Measurements from ENCODE around the gene MSRB1. TPM values are rescaled to one million over a fixed set of nuclear protein-coding genes. Genes with fewer than 3 reads are reported as not detected.

Gene MSRB1
- total and polyA plus RNA-seq, 7 donors = 44.2 to 83.4 (median 59.5) TPM

DNA sequence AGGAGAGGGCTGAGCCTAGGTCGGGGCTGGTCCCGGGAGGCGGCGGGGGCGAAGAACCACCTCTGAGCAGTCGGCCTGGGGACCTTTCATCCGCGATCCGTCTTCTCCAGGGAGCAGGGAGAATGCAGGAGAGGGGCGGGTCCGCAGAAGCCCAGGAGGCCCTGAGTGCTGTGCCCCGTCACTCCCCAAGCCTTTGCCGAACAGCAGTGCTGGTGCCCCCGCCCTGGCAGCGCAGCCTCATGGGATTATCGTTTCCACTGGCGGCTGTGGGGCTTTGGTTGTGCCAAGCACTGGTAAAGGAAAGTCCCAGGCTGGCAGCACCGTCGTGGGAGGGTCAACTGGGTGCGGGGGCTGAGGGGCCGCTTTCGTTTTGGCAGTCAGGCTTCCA is 29.5 kb upstream of the MSRB1 start:
- peak in 2 of 4 donors; percentile 2 to 8 for ATAC-seq
- peak overlapping the region; percentile 98 for H3K27ac ChIP-seq
- H3K4me3 ChIP-seq = peak overlapping the region; percentile 100
- TF ChIP-seq, protein P1, sequence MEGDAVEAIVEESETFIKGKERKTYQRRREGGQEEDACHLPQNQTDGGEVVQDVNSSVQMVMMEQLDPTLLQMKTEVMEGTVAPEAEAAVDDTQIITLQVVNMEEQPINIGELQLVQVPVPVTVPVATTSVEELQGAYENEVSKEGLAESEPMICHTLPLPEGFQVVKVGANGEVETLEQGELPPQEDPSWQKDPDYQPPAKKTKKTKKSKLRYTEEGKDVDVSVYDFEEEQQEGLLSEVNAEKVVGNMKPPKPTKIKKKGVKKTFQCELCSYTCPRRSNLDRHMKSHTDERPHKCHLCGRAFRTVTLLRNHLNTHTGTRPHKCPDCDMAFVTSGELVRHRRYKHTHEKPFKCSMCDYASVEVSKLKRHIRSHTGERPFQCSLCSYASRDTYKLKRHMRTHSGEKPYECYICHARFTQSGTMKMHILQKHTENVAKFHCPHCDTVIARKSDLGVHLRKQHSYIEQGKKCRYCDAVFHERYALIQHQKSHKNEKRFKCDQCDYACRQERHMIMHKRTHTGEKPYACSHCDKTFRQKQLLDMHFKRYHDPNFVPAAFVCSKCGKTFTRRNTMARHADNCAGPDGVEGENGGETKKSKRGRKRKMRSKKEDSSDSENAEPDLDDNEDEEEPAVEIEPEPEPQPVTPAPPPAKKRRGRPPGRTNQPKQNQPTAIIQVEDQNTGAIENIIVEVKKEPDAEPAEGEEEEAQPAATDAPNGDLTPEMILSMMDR (IDR thresholded peaks at IDR 0.05) = no peak
- H3K36me3 ChIP-seq (ENCODE audit: insufficient read depth in 1 of 2, low read depth in 1 of 2) = peaks cover 3 to 35% of the 10 kb centered on the region in 2 donors
- 1 to 2% (median 1%) methylated on average over 16 to 22 of the region's 22 CpGs for WGBS, 3 donors
- no peaks in the 10 kb centered on the region for H3K27me3 ChIP-seq (ENCODE audit: insufficient read depth in 3 of 3, low read length in 2 of 3)
- no peak for DNase-seq
- H3K9me3 ChIP-seq = no peaks in the 10 kb centered on the region
- peaks cover 20% of the 10 kb centered on the region for H3K4me1 ChIP-seq
- intact Hi-C loops (cut with DNase I) = loop anchor here in 1 of 2 donors (1.0 kb wide), 1 partner anchor 14 kb away; no protein-coding TSS in a partner anchor

DNA sequence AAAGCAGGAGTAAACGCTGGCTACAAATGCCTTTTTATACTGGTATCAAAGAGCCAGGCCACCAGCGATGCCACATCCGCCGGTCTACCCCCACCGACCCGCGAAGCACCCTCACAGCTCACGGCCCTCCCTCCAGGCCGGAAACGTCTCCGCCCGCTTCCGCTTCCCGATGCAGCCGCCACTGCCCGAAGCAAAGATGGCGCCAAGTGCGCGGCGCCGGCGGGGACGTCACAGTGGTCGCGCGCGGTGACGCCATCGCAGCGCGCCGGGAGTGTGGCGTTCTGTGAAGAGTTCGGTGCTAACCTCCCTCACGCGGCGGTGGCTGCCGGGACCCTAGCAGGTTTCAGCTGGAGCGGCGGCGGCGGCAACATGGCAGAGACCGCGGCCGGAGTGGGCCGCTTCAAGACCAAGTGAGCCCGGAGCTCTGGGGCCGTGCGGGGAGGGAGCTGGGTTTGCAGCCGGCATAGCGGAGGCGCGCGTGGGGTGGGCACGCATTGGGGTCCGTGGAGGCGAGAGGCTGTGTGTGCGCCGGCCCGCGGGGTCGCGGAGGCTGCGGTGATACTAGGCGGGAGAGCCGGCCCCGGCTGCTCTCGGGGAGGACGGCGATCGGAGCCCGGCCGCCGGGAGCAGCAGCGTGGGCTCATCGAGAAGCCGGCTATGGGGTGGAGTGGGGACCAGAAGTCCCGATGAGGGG is 28.9 kb upstream of the MSRB1 start, which contains the start of gene TBL3:
TSS of gene TBL3 (plus strand) at position 258 of the 694 bp plus-strand sequence. CDS start at position 370, 112 bp downstream.
- Histone ChIP-seq H3K27me3 (ENCODE audit: insufficient read depth in 3 of 3, low read length in 2 of 3) (no peaks in the 10 kb centered on the region), H3K9me3 (no peaks in the 10 kb centered on the region), H3K27ac (peak within 1 kb of the TSS; percentile 98), H3K36me3 (ENCODE audit: insufficient read depth in 1 of 2, low read depth in 1 of 2) (peaks cover 3 to 30% of the 10 kb centered on the region in 2 donors), H3K4me1 (peaks cover 20% of the 10 kb centered on the region), H3K4me3 (peak within 1 kb of the TSS; percentile 100)
- peak; percentile 94 to 97 (median 94) for ATAC-seq
- WGBS, 3 donors = 0% methylated on average over 55 to 78 of the region's 78 CpGs
- TF ChIP-seq, protein P1 (IDR thresholded peaks at IDR 0.05) = no peak
- DNase-seq = peak; percentile 94 to 97
- intact Hi-C loops (cut with DNase I) = loop anchor here in 1 of 2 donors (1.0 kb wide), 1 partner anchor 14 kb away; no protein-coding TSS in a partner anchor

DNA sequence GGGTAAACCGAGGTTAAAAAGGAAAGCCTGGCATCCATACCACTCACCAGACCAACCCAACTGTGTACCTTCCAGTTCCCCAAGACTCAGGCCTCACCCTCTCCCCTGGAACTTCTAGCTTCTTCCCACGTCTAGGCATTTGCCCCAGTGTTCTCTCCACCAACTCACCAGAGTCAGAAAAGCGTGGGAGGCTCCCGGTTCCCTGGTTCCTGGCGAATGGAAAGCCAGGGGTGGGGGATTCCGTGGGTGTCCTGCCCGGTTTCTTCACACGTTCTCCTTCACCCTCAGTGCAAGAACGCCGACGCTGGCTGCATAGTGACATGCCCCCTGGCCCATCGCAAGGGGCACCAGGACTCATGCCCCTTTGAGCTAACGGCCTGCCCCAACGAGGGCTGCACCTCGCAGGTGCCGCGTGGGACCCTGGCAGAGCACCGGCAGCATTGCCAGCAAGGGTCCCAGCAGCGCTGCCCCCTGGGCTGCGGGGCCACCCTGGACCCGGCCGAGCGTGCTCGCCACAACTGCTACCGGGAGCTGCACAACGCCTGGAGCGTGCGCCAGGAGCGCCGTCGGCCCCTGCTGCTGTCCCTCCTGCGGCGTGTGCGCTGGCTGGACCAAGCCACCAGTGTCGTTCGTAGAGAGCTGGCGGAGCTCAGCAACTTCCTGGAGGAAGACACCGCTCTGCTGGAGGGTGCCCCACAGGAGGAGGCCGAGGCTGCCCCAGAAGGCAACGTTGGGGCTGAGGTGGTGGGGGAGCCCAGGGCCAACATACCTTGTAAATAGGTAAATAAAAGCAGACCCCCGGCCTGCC is 25.4 kb upstream of the MSRB1 start:
- TF ChIP-seq, protein P1 (IDR thresholded peaks at IDR 0.05) = no peak
- 84 to 89% (median 87%) methylated on average over 41 of the region's 41 CpGs for WGBS, 3 donors
- intact Hi-C loops (cut with DNase I) = no loop called here
- ATAC-seq = no peak
- peaks cover 0 to 7% of the 10 kb centered on the region in 2 donors for H3K36me3 ChIP-seq (ENCODE audit: insufficient read depth in 1 of 2, low read depth in 1 of 2)
- DNase-seq = no peak
- H3K4me1 ChIP-seq = peaks cover 31% of the 10 kb centered on the region
- no peak overlapping the region for H3K27ac ChIP-seq
- no peaks in the 10 kb centered on the region for H3K9me3 ChIP-seq
- H3K4me3 ChIP-seq = no peak overlapping the region
- no peaks in the 10 kb centered on the region for H3K27me3 ChIP-seq (ENCODE audit: insufficient read depth in 3 of 3, low read length in 2 of 3)

DNA sequence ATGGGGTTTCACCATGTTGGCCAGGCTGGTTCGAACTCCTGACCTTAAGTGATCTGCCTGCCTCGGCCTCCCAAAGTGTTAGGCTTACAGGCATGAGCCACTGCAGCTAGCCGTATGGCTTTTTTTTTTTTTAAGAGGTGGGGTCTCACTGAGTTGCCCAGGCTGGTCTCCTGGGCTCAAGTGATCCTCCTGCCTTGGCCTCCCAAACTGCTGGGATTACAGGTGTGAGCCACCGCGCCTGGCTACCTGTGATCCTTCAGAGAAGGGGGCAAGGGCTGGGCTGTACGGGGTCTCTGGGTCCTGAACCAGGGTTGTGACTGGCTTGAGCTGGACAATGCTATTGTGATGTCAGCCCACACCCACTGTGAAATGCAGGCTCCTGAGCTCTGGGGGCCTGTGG is 23.5 kb upstream of the MSRB1 start, which contains the start of gene RNF151:
TSS of gene RNF151 (plus strand) at position 397 of the 400 bp plus-strand sequence. CDS start 26 bp downstream, outside the sequence.
- no peak for ATAC-seq

More for the DNA sequence above, 23.5 kb upstream of the MSRB1 start, which contains the start of gene RNF151:
- no peaks in the 10 kb centered on the region for H3K9me3 ChIP-seq
- peaks cover 0 to 25% of the 10 kb centered on the region in 2 donors for H3K36me3 ChIP-seq (ENCODE audit: insufficient read depth in 1 of 2, low read depth in 1 of 2)
- TF ChIP-seq, protein P1 (IDR thresholded peaks at IDR 0.05) = no peak
- peak within 1 kb of the TSS; percentile 78 for H3K4me3 ChIP-seq
- intact Hi-C loops (cut with DNase I) = no loop called here
- H3K27me3 ChIP-seq (ENCODE audit: insufficient read depth in 3 of 3, low read length in 2 of 3) = no peaks in the 10 kb centered on the region
- no peak for DNase-seq
- peaks cover 23% of the 10 kb centered on the region for H3K4me1 ChIP-seq
- WGBS, 3 donors = 94 to 98% (median 95%) methylated on average over 6 of the region's 6 CpGs
- peak within 1 kb of the TSS; percentile 91 for H3K27ac ChIP-seq

Data from psoas muscle (tissue), 8 donors.